Neuronal stem cell (in vitro differentiated cells): ENCODE results near the gene EREG.

ENCODE experiments used
- DNase-seq: peaks from one replicate; pipeline ENCODE4 v3.0.0-alpha.2; 2013; ENCODE audit warnings: low spot score
- H2AFZ ChIP-seq: one replicate; pipeline ENCODE4 v1.6.1; 2013; ENCODE audit warnings: mild to moderate bottlenecking, low read length, inconsistent platforms
- H2AK5ac ChIP-seq: 2 replicates; pipeline ENCODE4 v1.6.1; 2013; ENCODE audit warnings: low read depth, mild to moderate bottlenecking, inconsistent platforms, low read length, moderate library complexity, mixed read lengths
- H2BK120ac ChIP-seq: 2 replicates; pipeline ENCODE4 v1.6.1; 2013; ENCODE audit warnings: low read depth, mild to moderate bottlenecking, inconsistent platforms, low read length, moderate library complexity, mixed read lengths
- H2BK12ac ChIP-seq: one replicate; pipeline ENCODE4 v1.6.1; 2013; ENCODE audit warnings: low read length, inconsistent platforms
- H2BK15ac ChIP-seq: 2 replicates; pipeline ENCODE4 v1.6.1; 2013; ENCODE audit warnings: mild to moderate bottlenecking, low read length, inconsistent platforms, mixed read lengths
- H2BK5ac ChIP-seq: one replicate; pipeline ENCODE4 v1.6.1; 2013; ENCODE audit warnings: inconsistent platforms, mild to moderate bottlenecking, low read length, moderate library complexity
- H3K14ac ChIP-seq: one replicate; pipeline ENCODE4 v1.6.1; 2013; ENCODE audit warnings: low read length, inconsistent platforms
- H3K18ac ChIP-seq: 2 replicates; pipeline ENCODE4 v1.6.1; 2013; ENCODE audit warnings: low read length, inconsistent platforms
- H3K23ac ChIP-seq: 2 replicates; pipeline ENCODE4 v1.6.1; 2013; ENCODE audit warnings: low read depth, mild to moderate bottlenecking, mixed read lengths, low read length, inconsistent platforms; ENCODE audit not compliant: poor library complexity
- H3K27ac ChIP-seq: replicated peaks from 3 replicates; pipeline ENCODE4 v1.5.1; 2013; ENCODE audit warnings: low read length, inconsistent platforms
- H3K27me3 ChIP-seq, 3 experiments: 2 replicates each; pipeline ENCODE4 v1.6.1; 2013; ENCODE audit warnings: low read length in 3 of 3, mild to moderate bottlenecking in 2 of 3, inconsistent platforms in 1 of 3, low read depth in 1 of 3, mixed read lengths in 1 of 3, moderate library complexity in 1 of 3; ENCODE audit not compliant: control insufficient read depth in 3 of 3, insufficient read depth in 3 of 3
- H3K36me3 ChIP-seq, 2 donors: replicated peaks in 1 of 2; 2 replicates each; pipeline ENCODE4 v1.6.1; 2013; ENCODE audit warnings: low read length in 2 of 2; ENCODE audit not compliant: control insufficient read depth in 2 of 2, insufficient read depth in 2 of 2
- H3K4ac ChIP-seq: 2 replicates; pipeline ENCODE4 v1.6.1; 2013; ENCODE audit warnings: inconsistent platforms, mild to moderate bottlenecking, low read length, moderate library complexity
- H3K4me1 ChIP-seq, 2 donors: 1 replicate in 1 of 2; 2 replicates in 1 of 2; pipeline ENCODE4 v1.6.1; 2013; ENCODE audit warnings: low read length in 2 of 2, low read depth in 1 of 2; ENCODE audit not compliant: control insufficient read depth in 2 of 2, insufficient read depth in 1 of 2
- H3K4me2 ChIP-seq: one replicate; pipeline ENCODE4 v1.6.1; 2013; ENCODE audit warnings: mild to moderate bottlenecking, low read length, inconsistent platforms; ENCODE audit not compliant: insufficient read depth, poor library complexity, severe bottlenecking
- H3K4me3 ChIP-seq, 2 donors: 2 replicates each; pipeline ENCODE4 v1.5.1; 2013; ENCODE audit warnings: low read length in 2 of 2, mild to moderate bottlenecking in 2 of 2, inconsistent platforms in 1 of 2, moderate library complexity in 1 of 2
- H3K79me1 ChIP-seq: one replicate; pipeline ENCODE4 v1.6.1; 2013; ENCODE audit warnings: low read depth, mild to moderate bottlenecking, inconsistent platforms, low read length, moderate library complexity
- H3K9ac ChIP-seq: one replicate; pipeline ENCODE4 v1.6.1; 2013; ENCODE audit warnings: mild to moderate bottlenecking, low read depth, low read length, inconsistent platforms; ENCODE audit not compliant: poor library complexity
- H3K9me3 ChIP-seq, 2 donors: replicated peaks in 1 of 2; 2 replicates each; pipeline versions ENCODE3 to v1.6.1; 2013; ENCODE audit warnings: low read length in 2 of 2, mild to moderate bottlenecking in 2 of 2, inconsistent platforms in 1 of 2, low read depth in 1 of 2, mixed read lengths in 1 of 2, moderate library complexity in 1 of 2; ENCODE audit not compliant: control insufficient read depth in 2 of 2, insufficient read depth in 1 of 2
- H4K8ac ChIP-seq: one replicate; pipeline ENCODE4 v1.6.1; 2013; ENCODE audit warnings: low read depth, mild to moderate bottlenecking, inconsistent platforms, low read length, moderate library complexity
- H4K91ac ChIP-seq: one replicate; pipeline ENCODE4 v1.6.1; 2013; ENCODE audit warnings: low read length, low read depth, mild to moderate bottlenecking, inconsistent platforms; ENCODE audit not compliant: poor library complexity
- WGBS, 2 donors: extraction: QIAGEN DNeasy Blood & Tissue Kit; methylation state at CpG; one replicate each; pipeline ENCODE4 v1.1.7; 2013; ENCODE audit warnings: missing lambda C conversion rate in 2 of 2, mixed read lengths in 1 of 2; ENCODE audit not compliant: insufficient read length in 2 of 2, insufficient replicate concordance in 1 of 2; ENCODE audit errors: extremely low coverage in 2 of 2; 5-methylcytosine and 5-hydroxymethylcytosine counted together

EREG gene

GRCh38 chr4:74323663-74324062, 41.3 kb upstream of the EREG start:
- Histone ChIP-seq H3K27ac (no peak overlapping the region), H2BK120ac (no peak overlapping the region), H3K4me3 (no peak overlapping the region), H3K9me3 (no peaks in the 10 kb centered on the region), H2BK15ac (no peak overlapping the region), H3K23ac (no peak overlapping the region), H2AK5ac (no peak overlapping the region), H4K91ac (no peak overlapping the region), H3K36me3 (no peaks in the 10 kb centered on the region), H3K18ac (no peak overlapping the region), H2BK5ac (no peak overlapping the region), H3K4ac (no peak overlapping the region), H2AFZ (no peak overlapping the region), H3K14ac (no peak overlapping the region), H4K8ac (no peak overlapping the region), H3K9ac (no peak overlapping the region), H3K79me1 (no peaks in the 10 kb centered on the region), H3K27me3 (peaks cover 0 to 2% (median 0%) of the 10 kb centered on the region in 3 experiments), H2BK12ac (no peak overlapping the region), H3K4me2 (no peak overlapping the region), H3K4me1 (peaks cover 3 to 11% of the 10 kb centered on the region in 2 donors)
- WGBS, 2 donors: no CpG with 5 or more reads among the region's 4 CpGs
- no peak for DNase-seq

GRCh38 chr4:74324262-74324661, 40.7 kb upstream of the EREG start:
- H2BK5ac ChIP-seq: no peak overlapping the region
- H3K9me3 ChIP-seq: no peaks in the 10 kb centered on the region
- no peak for DNase-seq
- H4K91ac ChIP-seq: no peak overlapping the region
- H3K14ac ChIP-seq: no peak overlapping the region
- H3K4ac ChIP-seq: no peak overlapping the region
- no peak overlapping the region for H2BK12ac ChIP-seq
- H3K4me3 ChIP-seq: no peak overlapping the region
- no peak overlapping the region for H3K9ac ChIP-seq
- no peak overlapping the region for H3K27ac ChIP-seq
- no peak overlapping the region for H2AFZ ChIP-seq
- H3K27me3 ChIP-seq: peaks cover 0 to 2% (median 0%) of the 10 kb centered on the region in 3 experiments
- H3K4me2 ChIP-seq: no peak overlapping the region
- no peak overlapping the region for H3K23ac ChIP-seq
- no peak overlapping the region for H4K8ac ChIP-seq
- no peaks in the 10 kb centered on the region for H3K79me1 ChIP-seq
- H2BK15ac ChIP-seq: no peak overlapping the region
- H2BK120ac ChIP-seq: no peak overlapping the region
- no CpG with 5 or more reads among the region's 3 CpGs for WGBS, 2 donors
- no peak overlapping the region for H2AK5ac ChIP-seq
- peaks cover 3 to 11% of the 10 kb centered on the region in 2 donors for H3K4me1 ChIP-seq
- no peak overlapping the region for H3K18ac ChIP-seq
- no peaks in the 10 kb centered on the region for H3K36me3 ChIP-seq

GRCh38 chr4:74325886-74326285, 39.1 kb upstream of the EREG start:
- WGBS, 2 donors: no CpG with 5 or more reads among the region's 2 CpGs
- no peak for DNase-seq
- no peak overlapping the region for H3K4ac ChIP-seq
- no peak overlapping the region for H3K9ac ChIP-seq
- no peak overlapping the region for H2AFZ ChIP-seq
- H3K9me3 ChIP-seq: no peaks in the 10 kb centered on the region
- H4K8ac ChIP-seq: no peak overlapping the region
- H3K4me3 ChIP-seq: no peak overlapping the region
- H4K91ac ChIP-seq: no peak overlapping the region
- H2BK120ac ChIP-seq: no peak overlapping the region
- peaks cover 0 to 9% of the 10 kb centered on the region in 2 donors for H3K4me1 ChIP-seq
- H3K36me3 ChIP-seq: no peaks in the 10 kb centered on the region
- H3K27me3 ChIP-seq: no peaks in the 10 kb centered on the region
- no peak overlapping the region for H3K4me2 ChIP-seq
- H2BK12ac ChIP-seq: no peak overlapping the region
- no peak overlapping the region for H3K23ac ChIP-seq
- no peak overlapping the region for H2BK15ac ChIP-seq
- H3K79me1 ChIP-seq: no peaks in the 10 kb centered on the region
- no peak overlapping the region for H3K18ac ChIP-seq
- H3K14ac ChIP-seq: no peak overlapping the region
- no peak overlapping the region for H2BK5ac ChIP-seq
- H3K27ac ChIP-seq: no peak overlapping the region
- H2AK5ac ChIP-seq: no peak overlapping the region

- Histone ChIP-seq H3K36me3 (no peaks in the 10 kb centered on the region), H2AFZ (no peak overlapping the region), H3K9ac (no peak overlapping the region), H2BK12ac (no peak overlapping the region), H3K4me3 (no peak overlapping the region), H2BK120ac (no peak overlapping the region), H3K4me1 (peaks cover 0 to 9% of the 10 kb centered on the region in 2 donors), H4K91ac (no peak overlapping the region), H3K79me1 (no peaks in the 10 kb centered on the region), H2BK5ac (no peak overlapping the region), H4K8ac (no peak overlapping the region), H3K14ac (no peak overlapping the region), H3K9me3 (no peaks in the 10 kb centered on the region), H3K4ac (no peak overlapping the region), H3K23ac (no peak overlapping the region), H3K27ac (no peak overlapping the region), H3K18ac (no peak overlapping the region), H3K4me2 (no peak overlapping the region), H2BK15ac (no peak overlapping the region), H3K27me3 (no peaks in the 10 kb centered on the region), H2AK5ac (no peak overlapping the region)
- no peak for DNase-seq
- no CpG with 5 or more reads among the region's 3 CpGs for WGBS, 2 donors
Observed at GRCh38 chr4:74327762-74328161, 37.2 kb upstream of the EREG start.
